ENCODE data around the gene EXOC5. TPM values are rescaled to one million over a fixed set of nuclear protein-coding genes. Genes with fewer than 3 reads are reported as not detected.

EXOC5 gene
- polyA plus RNA-seq, 1 donor from 2014 or later, result 138 TPM

- TF ChIP-seq POLR2AphosphoS5 (IDR thresholded peaks at IDR 0.05) (no peak), EP300 (conservative IDR thresholded peaks at IDR 0.05; ENCODE audit: poor library complexity, severe bottlenecking) (no peak), TAF1 (IDR thresholded peaks at IDR 0.05; ENCODE audit: low read depth) (no peak), SMC3 (conservative IDR thresholded peaks at IDR 0.05; ENCODE audit: poor library complexity) (no peak), MXI1 (conservative IDR thresholded peaks at IDR 0.05; ENCODE audit: poor library complexity, severe bottlenecking) (no peak), RAD21 (conservative IDR thresholded peaks at IDR 0.05) (no peak), EZH2 (IDR thresholded peaks at IDR 0.05; ENCODE audit: borderline replicate concordance, insufficient read depth, low read length, poor library complexity, severe bottlenecking) (no peak)
- TF ChIP-seq, protein P1, sequence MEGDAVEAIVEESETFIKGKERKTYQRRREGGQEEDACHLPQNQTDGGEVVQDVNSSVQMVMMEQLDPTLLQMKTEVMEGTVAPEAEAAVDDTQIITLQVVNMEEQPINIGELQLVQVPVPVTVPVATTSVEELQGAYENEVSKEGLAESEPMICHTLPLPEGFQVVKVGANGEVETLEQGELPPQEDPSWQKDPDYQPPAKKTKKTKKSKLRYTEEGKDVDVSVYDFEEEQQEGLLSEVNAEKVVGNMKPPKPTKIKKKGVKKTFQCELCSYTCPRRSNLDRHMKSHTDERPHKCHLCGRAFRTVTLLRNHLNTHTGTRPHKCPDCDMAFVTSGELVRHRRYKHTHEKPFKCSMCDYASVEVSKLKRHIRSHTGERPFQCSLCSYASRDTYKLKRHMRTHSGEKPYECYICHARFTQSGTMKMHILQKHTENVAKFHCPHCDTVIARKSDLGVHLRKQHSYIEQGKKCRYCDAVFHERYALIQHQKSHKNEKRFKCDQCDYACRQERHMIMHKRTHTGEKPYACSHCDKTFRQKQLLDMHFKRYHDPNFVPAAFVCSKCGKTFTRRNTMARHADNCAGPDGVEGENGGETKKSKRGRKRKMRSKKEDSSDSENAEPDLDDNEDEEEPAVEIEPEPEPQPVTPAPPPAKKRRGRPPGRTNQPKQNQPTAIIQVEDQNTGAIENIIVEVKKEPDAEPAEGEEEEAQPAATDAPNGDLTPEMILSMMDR (IDR thresholded peaks at IDR 0.05; ENCODE audit: poor library complexity, severe bottlenecking), result no peak
- TF ChIP-seq, protein P2, sequence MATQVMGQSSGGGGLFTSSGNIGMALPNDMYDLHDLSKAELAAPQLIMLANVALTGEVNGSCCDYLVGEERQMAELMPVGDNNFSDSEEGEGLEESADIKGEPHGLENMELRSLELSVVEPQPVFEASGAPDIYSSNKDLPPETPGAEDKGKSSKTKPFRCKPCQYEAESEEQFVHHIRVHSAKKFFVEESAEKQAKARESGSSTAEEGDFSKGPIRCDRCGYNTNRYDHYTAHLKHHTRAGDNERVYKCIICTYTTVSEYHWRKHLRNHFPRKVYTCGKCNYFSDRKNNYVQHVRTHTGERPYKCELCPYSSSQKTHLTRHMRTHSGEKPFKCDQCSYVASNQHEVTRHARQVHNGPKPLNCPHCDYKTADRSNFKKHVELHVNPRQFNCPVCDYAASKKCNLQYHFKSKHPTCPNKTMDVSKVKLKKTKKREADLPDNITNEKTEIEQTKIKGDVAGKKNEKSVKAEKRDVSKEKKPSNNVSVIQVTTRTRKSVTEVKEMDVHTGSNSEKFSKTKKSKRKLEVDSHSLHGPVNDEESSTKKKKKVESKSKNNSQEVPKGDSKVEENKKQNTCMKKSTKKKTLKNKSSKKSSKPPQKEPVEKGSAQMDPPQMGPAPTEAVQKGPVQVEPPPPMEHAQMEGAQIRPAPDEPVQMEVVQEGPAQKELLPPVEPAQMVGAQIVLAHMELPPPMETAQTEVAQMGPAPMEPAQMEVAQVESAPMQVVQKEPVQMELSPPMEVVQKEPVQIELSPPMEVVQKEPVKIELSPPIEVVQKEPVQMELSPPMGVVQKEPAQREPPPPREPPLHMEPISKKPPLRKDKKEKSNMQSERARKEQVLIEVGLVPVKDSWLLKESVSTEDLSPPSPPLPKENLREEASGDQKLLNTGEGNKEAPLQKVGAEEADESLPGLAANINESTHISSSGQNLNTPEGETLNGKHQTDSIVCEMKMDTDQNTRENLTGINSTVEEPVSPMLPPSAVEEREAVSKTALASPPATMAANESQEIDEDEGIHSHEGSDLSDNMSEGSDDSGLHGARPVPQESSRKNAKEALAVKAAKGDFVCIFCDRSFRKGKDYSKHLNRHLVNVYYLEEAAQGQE (IDR thresholded peaks at IDR 0.05; ENCODE audit: borderline replicate concordance), result no peak
- no peak overlapping the region for H3K9ac ChIP-seq (ENCODE audit: low read length)
Observed at GRCh38 chr14:57273236-57273635, 4.5 kb upstream of the EXOC5 start.

GRCh38 chr14:57266065-57266464, 2.6 kb downstream of the EXOC5 start:
- TF ChIP-seq SMC3 (conservative IDR thresholded peaks at IDR 0.05; ENCODE audit: poor library complexity), result no peak
- no peak for TF ChIP-seq TAF1 (IDR thresholded peaks at IDR 0.05; ENCODE audit: low read depth)
- TF ChIP-seq EZH2 (IDR thresholded peaks at IDR 0.05; ENCODE audit: borderline replicate concordance, insufficient read depth, low read length, poor library complexity, severe bottlenecking), result no peak
- TF ChIP-seq POLR2AphosphoS5 (IDR thresholded peaks at IDR 0.05), result no peak
- TF ChIP-seq, protein P2 (IDR thresholded peaks at IDR 0.05; ENCODE audit: borderline replicate concordance), result no peak
- no peak for TF ChIP-seq MXI1 (conservative IDR thresholded peaks at IDR 0.05; ENCODE audit: poor library complexity, severe bottlenecking)
- TF ChIP-seq, protein P1 (IDR thresholded peaks at IDR 0.05; ENCODE audit: poor library complexity, severe bottlenecking), result no peak
- no peak for TF ChIP-seq EP300 (conservative IDR thresholded peaks at IDR 0.05; ENCODE audit: poor library complexity, severe bottlenecking)
- no peak for TF ChIP-seq RAD21 (conservative IDR thresholded peaks at IDR 0.05)
- peaks cover 79% of the 10 kb centered on the region for H3K79me2 ChIP-seq (replicated peaks; ENCODE audit: insufficient read depth, low read length)

More at GRCh38 chr14:57273236-57273635, 4.5 kb upstream of the EXOC5 start:
- Histone ChIP-seq H3K9me2 (ENCODE audit: insufficient read depth, low read length) (no peaks in the 10 kb centered on the region), H3K27me3 (ENCODE audit: insufficient read depth, low read depth, low read length) (no peaks in the 10 kb centered on the region), H4K20me1 (ENCODE audit: insufficient read depth) (no peaks in the 10 kb centered on the region), H3K4me2 (ENCODE audit: low read length) (no peak overlapping the region), H3K9me3 (ENCODE audit: low read length) (no peaks in the 10 kb centered on the region), H3K36me3 (ENCODE audit: insufficient read depth, low read length) (no peaks in the 10 kb centered on the region), H2AFZ (ENCODE audit: low read depth, low read length) (no peak overlapping the region), H3K27ac (ENCODE audit: low read length) (no peak overlapping the region), H3F3A (ENCODE audit: insufficient read depth, low read length, poor library complexity, severe bottlenecking) (peaks cover 11% of the 10 kb centered on the region), H3K4me3 (ENCODE audit: low read length) (no peak overlapping the region), H3K79me2 (replicated peaks; ENCODE audit: insufficient read depth, low read length) (peaks cover 53% of the 10 kb centered on the region)

More at GRCh38 chr14:57266065-57266464, 2.6 kb downstream of the EXOC5 start:
- Histone ChIP-seq H3K27me3 (ENCODE audit: insufficient read depth, low read depth, low read length) (no peaks in the 10 kb centered on the region), H3K9ac (ENCODE audit: low read length) (no peak overlapping the region), H3F3A (ENCODE audit: insufficient read depth, low read length, poor library complexity, severe bottlenecking) (peaks cover 11% of the 10 kb centered on the region), H3K36me3 (ENCODE audit: insufficient read depth, low read length) (no peaks in the 10 kb centered on the region), H3K4me2 (ENCODE audit: low read length) (peak overlapping the region; percentile 41), H3K9me3 (ENCODE audit: low read length) (no peaks in the 10 kb centered on the region), H2AFZ (ENCODE audit: low read depth, low read length) (no peak overlapping the region), H3K4me3 (ENCODE audit: low read length) (peak overlapping the region; percentile 50), H3K27ac (ENCODE audit: low read length) (no peak overlapping the region), H4K20me1 (ENCODE audit: insufficient read depth) (no peaks in the 10 kb centered on the region), H3K9me2 (ENCODE audit: insufficient read depth, low read length) (no peaks in the 10 kb centered on the region)
